ENCODE measurements around the gene MRPS25.
"Not testable (repeated sequence)": the region's sequence is repeated elsewhere in the genome, so short reads cannot be mapped to it uniquely, and the experiment has no call there.

Gene MRPS25

DNA sequence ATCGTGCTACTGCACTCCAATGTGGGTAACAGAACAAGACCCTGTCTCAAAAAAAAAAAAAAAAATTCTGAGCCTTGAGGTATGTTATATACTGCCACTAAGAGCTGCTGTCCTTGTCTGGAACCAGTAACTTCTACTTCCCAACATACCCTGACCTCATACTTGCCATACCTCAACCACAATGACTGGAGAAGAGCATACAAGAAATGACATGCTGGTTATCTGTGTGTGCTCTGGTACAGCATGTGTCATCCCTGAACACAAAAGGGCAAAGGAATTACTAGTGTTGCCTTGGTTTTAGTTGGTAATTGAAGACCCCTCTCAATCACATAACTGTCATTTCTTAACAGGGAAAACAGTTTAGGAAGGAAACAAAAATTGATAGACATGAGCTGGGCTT, 54.5 kb downstream of the MRPS25 start:
- Histone ChIP-seq H3K4me3 (ENCODE audit: low read length) (no peak overlapping the region), H3K79me2 (ENCODE audit: low read length) (no peaks in the 10 kb centered on the region), H3K36me3 (replicated peaks; ENCODE audit: insufficient read depth, low read length) (no peaks in the 10 kb centered on the region; the same call in 1 of the 2 replicates), H3K9ac (ENCODE audit: low read length) (no peak overlapping the region), H2AFZ (ENCODE audit: low read length) (no peak overlapping the region), H3K27me3 (replicated peaks; ENCODE audit: insufficient read depth, low read length) (no peaks in the 10 kb centered on the region), H3K27ac (ENCODE audit: low read length) (no peak overlapping the region), H3K9me2 (replicated peaks; ENCODE audit: insufficient read depth, low read length) (no peaks in the 10 kb centered on the region), H3K9me3 (replicated peaks; ENCODE audit: insufficient read depth, low read length) (no peaks in the 10 kb centered on the region), H3K4me2 (ENCODE audit: low read depth, low read length) (no peak overlapping the region), H4K20me1 (ENCODE audit: insufficient read depth, low read length) (no peaks in the 10 kb centered on the region), H3F3A (ENCODE audit: insufficient read depth, low read length) (no peaks in the 10 kb centered on the region), H3K4me1 (ENCODE audit: low read length) (no peaks in the 10 kb centered on the region)
- TF ChIP-seq EZH2 (optimal IDR thresholded peaks at IDR 0.05; ENCODE audit: low read depth, low read length) (no peak), EZH2phosphoT487 (IDR thresholded peaks at IDR 0.05; ENCODE audit: low read length) (no peak), CTCF (IDR thresholded peaks at IDR 0.05; ENCODE audit: low read length) (no peak)
- no peak for DNase-seq

- Histone ChIP-seq H3K79me2 (ENCODE audit: low read length) (peaks cover 6% of the 10 kb centered on the region; the same call in 1 of the 2 replicates), H3K27me3 (replicated peaks; ENCODE audit: insufficient read depth, low read length) (no peaks in the 10 kb centered on the region), H4K20me1 (ENCODE audit: insufficient read depth, low read length) (no peaks in the 10 kb centered on the region), H3K9ac (ENCODE audit: low read length) (no peak overlapping the region), H3K4me3 (ENCODE audit: low read length) (no peak overlapping the region), H3F3A (ENCODE audit: insufficient read depth, low read length) (no peaks in the 10 kb centered on the region), H3K36me3 (replicated peaks; ENCODE audit: insufficient read depth, low read length) (no peaks in the 10 kb centered on the region), H3K27ac (ENCODE audit: low read length) (no peak overlapping the region), H2AFZ (ENCODE audit: low read length) (no peak overlapping the region), H3K4me2 (ENCODE audit: low read depth, low read length) (no peak overlapping the region), H3K9me2 (replicated peaks; ENCODE audit: insufficient read depth, low read length) (no peaks in the 10 kb centered on the region), H3K9me3 (replicated peaks; ENCODE audit: insufficient read depth, low read length) (no peaks in the 10 kb centered on the region), H3K4me1 (ENCODE audit: low read length) (no peaks in the 10 kb centered on the region)
- no peak for DNase-seq
- TF ChIP-seq CTCF (IDR thresholded peaks at IDR 0.05; ENCODE audit: low read length) (no peak), EZH2 (optimal IDR thresholded peaks at IDR 0.05; ENCODE audit: low read depth, low read length) (no peak), EZH2phosphoT487 (IDR thresholded peaks at IDR 0.05; ENCODE audit: low read length) (no peak)
These were observed 55.9 kb downstream of the MRPS25 start for GRCh38 chr3:15009167-15009566.

DNA sequence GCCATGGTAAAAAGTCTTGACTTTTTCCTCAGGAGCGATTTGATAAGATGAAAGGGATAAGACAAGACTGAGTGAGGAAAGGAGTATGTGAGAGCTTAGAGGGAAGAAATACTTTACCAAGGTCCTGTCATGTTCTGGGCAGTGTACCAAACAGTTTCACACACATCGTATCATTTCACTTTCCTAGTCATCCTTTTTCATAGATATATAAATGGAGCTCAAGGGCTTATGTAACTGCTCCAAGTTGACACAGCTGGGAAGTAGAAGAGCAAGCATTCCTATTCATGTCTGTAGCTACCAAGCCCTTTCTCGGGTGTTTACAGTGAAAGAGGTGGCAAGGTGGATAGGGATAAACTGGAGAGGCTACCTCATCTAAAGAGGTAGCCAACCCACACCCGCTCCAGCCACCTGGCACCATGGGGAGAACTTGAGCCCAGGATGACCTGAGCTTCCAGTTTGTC, 57.4 kb downstream of the MRPS25 start:
- H3K36me3 ChIP-seq (replicated peaks; ENCODE audit: insufficient read depth, low read length), result no peaks in the 10 kb centered on the region
- DNase-seq, result no peak
- TF ChIP-seq CTCF (IDR thresholded peaks at IDR 0.05; ENCODE audit: low read length) (no peak), EZH2phosphoT487 (IDR thresholded peaks at IDR 0.05; ENCODE audit: low read length) (no peak)

DNA sequence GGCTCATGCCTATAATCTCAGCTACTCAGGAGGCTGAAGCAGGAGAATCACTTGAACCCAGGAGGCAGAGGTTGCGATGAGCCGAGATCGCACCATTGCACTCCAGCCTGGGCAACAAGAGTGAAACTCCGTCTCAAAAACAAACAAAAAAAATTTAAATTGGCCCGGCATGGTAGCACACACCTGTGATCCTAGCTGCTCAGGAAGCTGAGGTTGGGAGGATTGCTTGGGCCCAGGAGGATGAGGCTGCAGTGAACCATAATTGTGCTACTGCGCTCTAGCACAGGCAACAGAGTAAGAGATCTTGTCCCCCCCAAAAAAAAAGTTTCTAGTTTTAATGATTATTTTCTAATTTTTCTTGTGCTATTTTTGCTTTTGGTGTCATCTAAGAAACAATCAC, 65.9 kb downstream of the MRPS25 start:
- H3F3A ChIP-seq (ENCODE audit: insufficient read depth, low read length), result peaks cover 29% of the 10 kb centered on the region
- H3K36me3 ChIP-seq (replicated peaks; ENCODE audit: insufficient read depth, low read length); H3K9me3 ChIP-seq (replicated peaks; ENCODE audit: insufficient read depth, low read length); H2AFZ ChIP-seq (ENCODE audit: low read length); H3K9me2 ChIP-seq (replicated peaks; ENCODE audit: insufficient read depth, low read length); H4K20me1 ChIP-seq (ENCODE audit: insufficient read depth, low read length); H3K27me3 ChIP-seq (replicated peaks; ENCODE audit: insufficient read depth, low read length): not testable (repeated sequence)
- H3K4me3 ChIP-seq (ENCODE audit: low read length), result peak overlapping the region; percentile 30; the same call in 1 of the 2 replicates
- DNase-seq, result peak; percentile 86
- peak overlapping the region; percentile 17; the same call in 1 of the 2 replicates for H3K9ac ChIP-seq (ENCODE audit: low read length)
- peaks cover 45% of the 10 kb centered on the region for H3K4me1 ChIP-seq (ENCODE audit: low read length)
- H3K4me2 ChIP-seq (ENCODE audit: low read depth, low read length), result peak overlapping the region; percentile 59
- H3K27ac ChIP-seq (ENCODE audit: low read length), result peak overlapping the region; percentile 77; the same call in 1 of the 2 replicates
- H3K79me2 ChIP-seq (ENCODE audit: low read length), result peaks cover 70% of the 10 kb centered on the region

More for the DNA sequence above, 57.4 kb downstream of the MRPS25 start:
- Histone ChIP-seq H3K4me3 (ENCODE audit: low read length) (no peak overlapping the region), H3K79me2 (ENCODE audit: low read length) (peaks cover 20% of the 10 kb centered on the region), H3K27me3 (replicated peaks; ENCODE audit: insufficient read depth, low read length) (no peaks in the 10 kb centered on the region), H4K20me1 (ENCODE audit: insufficient read depth, low read length) (no peaks in the 10 kb centered on the region), H3K4me2 (ENCODE audit: low read depth, low read length) (no peak overlapping the region), H3K9me2 (replicated peaks; ENCODE audit: insufficient read depth, low read length) (no peaks in the 10 kb centered on the region), H3F3A (ENCODE audit: insufficient read depth, low read length) (no peaks in the 10 kb centered on the region), H3K27ac (ENCODE audit: low read length) (no peak overlapping the region), H3K9me3 (replicated peaks; ENCODE audit: insufficient read depth, low read length) (no peaks in the 10 kb centered on the region), H3K9ac (ENCODE audit: low read length) (no peak overlapping the region), H2AFZ (ENCODE audit: low read length) (no peak overlapping the region), H3K4me1 (ENCODE audit: low read length) (peaks cover 7% of the 10 kb centered on the region; the same call in 1 of the 2 replicates)

All from MM.1S (cell line).